Measurements from ENCODE around the gene NAA25. TPM values are rescaled to one million over a fixed set of nuclear protein-coding genes. Genes with fewer than 3 reads are reported as not detected.
"Not testable (repeated sequence)": the region's sequence is repeated elsewhere in the genome, so short reads cannot be mapped to it uniquely, and the experiment has no call there.

Gene NAA25
- total and polyA plus RNA-seq, 4 donors: 3.1 to 17.7 (median 10.8) TPM

DNA sequence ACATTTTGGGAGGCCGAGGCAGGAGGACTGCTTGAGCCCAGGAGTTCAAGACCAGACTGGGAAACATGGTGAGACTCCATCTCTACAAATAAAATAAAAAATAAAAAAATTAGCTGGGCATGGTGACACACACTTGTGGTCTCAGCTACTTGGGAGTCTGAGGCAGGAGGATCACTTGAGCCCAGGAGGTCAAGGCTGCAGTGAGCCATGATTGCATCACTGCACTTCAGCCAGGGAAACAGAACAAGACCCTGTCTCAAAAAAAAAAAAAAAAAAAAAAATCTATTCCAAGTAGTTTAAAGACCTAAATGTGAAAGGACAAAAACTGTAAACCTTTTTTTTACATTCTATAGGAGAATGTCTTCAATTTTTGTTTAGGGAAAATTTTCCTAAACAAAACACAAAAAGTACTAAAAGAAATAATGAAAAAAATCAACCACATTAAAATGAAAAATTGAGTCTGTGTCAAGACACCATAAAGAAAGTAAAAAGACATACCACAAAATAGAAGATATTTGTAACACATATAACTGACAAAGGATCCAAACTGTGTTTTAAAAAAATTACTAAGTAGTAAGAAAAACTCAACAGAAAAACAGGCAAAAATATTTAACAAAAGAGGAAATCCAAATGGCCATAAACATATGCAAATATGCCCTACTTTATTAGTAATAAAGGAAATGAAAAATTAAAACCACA is 112.7 kb downstream of the NAA25 start (continued):
- TF ChIP-seq, protein P1, sequence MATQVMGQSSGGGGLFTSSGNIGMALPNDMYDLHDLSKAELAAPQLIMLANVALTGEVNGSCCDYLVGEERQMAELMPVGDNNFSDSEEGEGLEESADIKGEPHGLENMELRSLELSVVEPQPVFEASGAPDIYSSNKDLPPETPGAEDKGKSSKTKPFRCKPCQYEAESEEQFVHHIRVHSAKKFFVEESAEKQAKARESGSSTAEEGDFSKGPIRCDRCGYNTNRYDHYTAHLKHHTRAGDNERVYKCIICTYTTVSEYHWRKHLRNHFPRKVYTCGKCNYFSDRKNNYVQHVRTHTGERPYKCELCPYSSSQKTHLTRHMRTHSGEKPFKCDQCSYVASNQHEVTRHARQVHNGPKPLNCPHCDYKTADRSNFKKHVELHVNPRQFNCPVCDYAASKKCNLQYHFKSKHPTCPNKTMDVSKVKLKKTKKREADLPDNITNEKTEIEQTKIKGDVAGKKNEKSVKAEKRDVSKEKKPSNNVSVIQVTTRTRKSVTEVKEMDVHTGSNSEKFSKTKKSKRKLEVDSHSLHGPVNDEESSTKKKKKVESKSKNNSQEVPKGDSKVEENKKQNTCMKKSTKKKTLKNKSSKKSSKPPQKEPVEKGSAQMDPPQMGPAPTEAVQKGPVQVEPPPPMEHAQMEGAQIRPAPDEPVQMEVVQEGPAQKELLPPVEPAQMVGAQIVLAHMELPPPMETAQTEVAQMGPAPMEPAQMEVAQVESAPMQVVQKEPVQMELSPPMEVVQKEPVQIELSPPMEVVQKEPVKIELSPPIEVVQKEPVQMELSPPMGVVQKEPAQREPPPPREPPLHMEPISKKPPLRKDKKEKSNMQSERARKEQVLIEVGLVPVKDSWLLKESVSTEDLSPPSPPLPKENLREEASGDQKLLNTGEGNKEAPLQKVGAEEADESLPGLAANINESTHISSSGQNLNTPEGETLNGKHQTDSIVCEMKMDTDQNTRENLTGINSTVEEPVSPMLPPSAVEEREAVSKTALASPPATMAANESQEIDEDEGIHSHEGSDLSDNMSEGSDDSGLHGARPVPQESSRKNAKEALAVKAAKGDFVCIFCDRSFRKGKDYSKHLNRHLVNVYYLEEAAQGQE (IDR thresholded peaks at IDR 0.05): no peak
- no peak for TF ChIP-seq YY1 (IDR thresholded peaks at IDR 0.05)
- no peak for TF ChIP-seq RAD21 (IDR thresholded peaks at IDR 0.05)
- no peak for TF ChIP-seq FOXA1 (IDR thresholded peaks at IDR 0.05)

DNA sequence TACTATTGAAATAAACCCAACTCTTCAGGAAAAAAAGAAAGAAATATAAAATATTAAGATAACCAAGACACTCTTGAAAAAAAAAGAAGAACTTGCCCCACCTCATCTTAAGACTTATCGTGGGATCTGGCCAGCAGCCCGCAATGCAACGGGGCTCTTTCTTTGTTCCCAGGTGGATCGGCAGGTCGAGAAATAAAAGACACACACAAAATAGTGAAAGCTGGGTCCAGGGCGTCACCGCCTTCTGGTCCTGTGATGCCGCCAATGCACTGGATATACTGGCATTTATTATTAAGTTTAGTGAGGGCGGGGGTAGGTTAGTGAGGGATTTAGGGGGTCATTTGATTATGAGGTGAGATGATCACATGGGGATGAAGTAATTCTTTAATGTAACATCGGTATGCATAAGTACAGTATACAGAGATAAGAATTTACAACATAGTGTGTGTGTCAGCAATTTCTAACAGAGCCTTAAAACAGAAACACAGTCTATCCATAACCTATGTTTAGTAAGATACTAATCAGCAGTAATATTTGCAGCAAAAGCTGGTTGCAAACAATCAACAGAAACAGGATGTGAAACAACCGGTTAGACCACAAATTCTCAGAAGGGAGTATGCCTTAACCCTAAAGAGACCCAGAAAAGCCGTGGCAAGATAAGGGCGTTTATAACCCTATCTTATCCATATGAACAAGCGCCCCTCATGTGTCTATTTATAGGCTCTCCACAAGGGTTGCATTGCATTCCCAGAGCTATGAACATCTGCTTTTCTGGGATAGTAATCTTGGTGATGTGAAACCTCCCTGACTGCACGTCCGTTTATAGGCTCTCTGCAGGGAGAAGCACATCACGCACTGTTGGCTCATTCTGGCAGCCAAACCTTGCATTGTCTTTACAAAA is 114.1 kb downstream of the NAA25 start:
- DNase-seq (ENCODE audit: low spot score); H3K9me3 ChIP-seq (ENCODE audit: control insufficient read depth in 4 of 4, low read length in 3 of 4); H3K27me3 ChIP-seq (ENCODE audit: control insufficient read depth in 4 of 4, insufficient read depth in 4 of 4, low read length in 3 of 4); H3K9ac ChIP-seq (ENCODE audit: low read depth in 1 of 2, low read length in 2 of 2); H3K4me1 ChIP-seq (ENCODE audit: control insufficient read depth in 4 of 4, insufficient read depth in 4 of 4, low read length in 3 of 4); H3K4me3 ChIP-seq (ENCODE audit: low read depth in 1 of 3, low read length in 3 of 3); H3K36me3 ChIP-seq (ENCODE audit: control insufficient read depth in 4 of 4, insufficient read depth in 3 of 4, low read depth in 1 of 4, low read length in 3 of 4); H3K27ac ChIP-seq (ENCODE audit: low read depth in 1 of 2, low read length in 2 of 2): not testable (repeated sequence)
- 77% methylated on average over 17 of the region's 17 CpGs for WGBS

DNA sequence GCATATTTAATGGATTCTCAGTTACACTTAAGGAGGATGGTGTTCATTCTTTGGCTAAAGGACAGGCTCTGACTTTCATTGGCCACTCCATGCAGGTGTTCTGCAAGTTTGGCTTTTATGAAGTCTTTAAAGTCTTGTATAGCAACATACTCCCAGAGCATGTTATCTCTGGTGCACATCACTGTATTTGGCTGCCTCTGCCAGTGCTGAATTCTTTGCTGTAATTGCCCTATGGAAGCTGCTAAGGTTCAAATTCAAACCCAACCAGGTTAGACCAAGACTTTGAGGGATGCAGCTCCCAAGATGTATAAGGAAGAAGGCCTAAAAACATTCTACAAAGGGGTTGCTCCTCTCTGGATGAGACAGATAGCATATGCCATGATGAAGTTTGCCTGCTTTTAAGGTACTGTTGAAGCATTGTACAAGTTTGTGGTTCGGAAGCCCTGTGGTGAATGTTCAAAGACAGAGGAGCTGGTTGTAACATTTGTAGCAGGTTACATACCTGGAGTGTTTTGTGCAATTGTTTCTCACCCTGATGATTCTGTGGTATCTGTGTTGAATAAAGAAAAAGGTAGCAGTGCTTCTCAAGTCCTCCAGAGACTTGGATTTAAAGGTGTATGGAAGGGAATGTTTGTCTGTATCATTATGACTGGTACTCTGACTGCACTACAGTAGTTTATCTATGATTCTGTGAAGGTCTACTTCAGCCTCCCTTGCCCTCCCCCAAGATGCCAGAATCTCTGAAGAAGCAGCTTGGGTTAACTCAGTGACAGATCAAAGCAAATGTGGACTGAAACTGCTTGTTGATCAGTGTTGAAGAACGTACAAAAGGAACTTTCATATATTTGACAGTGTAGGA is 115.1 kb downstream of the NAA25 start:
- no peak overlapping the region for H3K4me3 ChIP-seq (ENCODE audit: low read depth in 1 of 3, low read length in 3 of 3)
- peaks cover 0 to 4% (median 2%) of the 10 kb centered on the region in 4 donors for H3K4me1 ChIP-seq (ENCODE audit: control insufficient read depth in 4 of 4, insufficient read depth in 4 of 4, low read length in 3 of 4)
- TF ChIP-seq SP1 (IDR thresholded peaks at IDR 0.05) (no peak), FOXA1 (IDR thresholded peaks at IDR 0.05) (no peak), JUND (IDR thresholded peaks at IDR 0.05) (no peak), TAF1 (conservative IDR thresholded peaks at IDR 0.05) (no peak), RXRA (IDR thresholded peaks at IDR 0.05) (no peak), EGR1 (IDR thresholded peaks at IDR 0.05; ENCODE audit: low read depth in 2 of 2) (no peak), GABPA (IDR thresholded peaks at IDR 0.05 in 1 of 2, conservative IDR thresholded peaks at IDR 0.05 in 1 of 2) (no peak), FOXA2 (IDR thresholded peaks at IDR 0.05) (no peak), NR2F2 (IDR thresholded peaks at IDR 0.05) (no peak), HNF4G (IDR thresholded peaks at IDR 0.05) (no peak)
- TF ChIP-seq, protein P2, sequence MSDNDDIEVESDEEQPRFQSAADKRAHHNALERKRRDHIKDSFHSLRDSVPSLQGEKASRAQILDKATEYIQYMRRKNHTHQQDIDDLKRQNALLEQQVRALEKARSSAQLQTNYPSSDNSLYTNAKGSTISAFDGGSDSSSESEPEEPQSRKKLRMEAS (IDR thresholded peaks at IDR 0.05): no peak
- TF ChIP-seq, protein P3, sequence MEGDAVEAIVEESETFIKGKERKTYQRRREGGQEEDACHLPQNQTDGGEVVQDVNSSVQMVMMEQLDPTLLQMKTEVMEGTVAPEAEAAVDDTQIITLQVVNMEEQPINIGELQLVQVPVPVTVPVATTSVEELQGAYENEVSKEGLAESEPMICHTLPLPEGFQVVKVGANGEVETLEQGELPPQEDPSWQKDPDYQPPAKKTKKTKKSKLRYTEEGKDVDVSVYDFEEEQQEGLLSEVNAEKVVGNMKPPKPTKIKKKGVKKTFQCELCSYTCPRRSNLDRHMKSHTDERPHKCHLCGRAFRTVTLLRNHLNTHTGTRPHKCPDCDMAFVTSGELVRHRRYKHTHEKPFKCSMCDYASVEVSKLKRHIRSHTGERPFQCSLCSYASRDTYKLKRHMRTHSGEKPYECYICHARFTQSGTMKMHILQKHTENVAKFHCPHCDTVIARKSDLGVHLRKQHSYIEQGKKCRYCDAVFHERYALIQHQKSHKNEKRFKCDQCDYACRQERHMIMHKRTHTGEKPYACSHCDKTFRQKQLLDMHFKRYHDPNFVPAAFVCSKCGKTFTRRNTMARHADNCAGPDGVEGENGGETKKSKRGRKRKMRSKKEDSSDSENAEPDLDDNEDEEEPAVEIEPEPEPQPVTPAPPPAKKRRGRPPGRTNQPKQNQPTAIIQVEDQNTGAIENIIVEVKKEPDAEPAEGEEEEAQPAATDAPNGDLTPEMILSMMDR (IDR thresholded peaks at IDR 0.05; ENCODE audit: low read depth, low read length, missing input control): no peak
- H3K27ac ChIP-seq (ENCODE audit: low read depth in 1 of 2, low read length in 2 of 2): no peak overlapping the region
- H3K27me3 ChIP-seq (ENCODE audit: control insufficient read depth in 4 of 4, insufficient read depth in 4 of 4, low read length in 3 of 4): no peaks in the 10 kb centered on the region
- no peak overlapping the region for H3K9ac ChIP-seq (ENCODE audit: low read depth in 1 of 2, low read length in 2 of 2)
- 83% methylated on average over 2 of the region's 2 CpGs for WGBS
- no peaks in the 10 kb centered on the region for H3K9me3 ChIP-seq (ENCODE audit: control insufficient read depth in 4 of 4, low read length in 3 of 4)
- peaks cover 0 to 2% (median 0%) of the 10 kb centered on the region in 4 donors for H3K36me3 ChIP-seq (ENCODE audit: control insufficient read depth in 4 of 4, insufficient read depth in 3 of 4, low read depth in 1 of 4, low read length in 3 of 4)
- no peak for DNase-seq (ENCODE audit: low spot score)

Measured in liver (tissue), 9 donors.